Mucosa of rectum (tissue), 2 donors: Measurements from ENCODE around the gene TTC8.

Source experiments
- H3K27ac ChIP-seq, 2 donors: one replicate each; pipeline ENCODE4 v1.7.0; 2013; ENCODE audit warnings: inconsistent platforms in 2 of 2, low read depth in 2 of 2, low read length in 2 of 2
- H3K27me3 ChIP-seq, 2 donors: one replicate each; pipeline ENCODE4 v1.7.0; 2013; ENCODE audit warnings: low read length in 2 of 2; ENCODE audit not compliant: control insufficient read depth in 2 of 2, insufficient read depth in 2 of 2
- H3K36me3 ChIP-seq, 2 donors: one replicate each; pipeline ENCODE4 v1.7.0; 2013; ENCODE audit warnings: low read length in 2 of 2; ENCODE audit not compliant: control insufficient read depth in 2 of 2, insufficient read depth in 2 of 2
- H3K4me1 ChIP-seq, 2 donors: one replicate each; pipeline ENCODE4 v1.7.0; 2013; ENCODE audit warnings: low read length in 2 of 2, mild to moderate bottlenecking in 1 of 2; ENCODE audit not compliant: control insufficient read depth in 2 of 2, insufficient read depth in 2 of 2
- H3K4me3 ChIP-seq, 2 donors: one replicate each; pipeline ENCODE4 v1.7.0; 2013; ENCODE audit warnings: low read length in 2 of 2
- H3K9ac ChIP-seq, 2 donors: one replicate each; pipeline ENCODE4 v1.7.0; 2013; ENCODE audit warnings: low read length in 2 of 2, low read depth in 1 of 2, mild to moderate bottlenecking in 1 of 2
- H3K9me3 ChIP-seq, 2 donors: one replicate each; pipeline ENCODE4 v1.7.0; 2013; ENCODE audit warnings: low read length in 2 of 2; ENCODE audit not compliant: control insufficient read depth in 2 of 2
- donor health status: healthy.
- donor health status: Normal muscosa, but diverticular disease.

Gene TTC8

GRCh38 chr14:88919502-88919901 lies 95.1 kb downstream of the TTC8 start:
- no peaks in the 10 kb centered on the region for H3K27me3 ChIP-seq
- no peaks in the 10 kb centered on the region for H3K36me3 ChIP-seq
- H3K4me3 ChIP-seq = no peak overlapping the region
- H3K4me1 ChIP-seq = no peaks in the 10 kb centered on the region
- H3K9ac ChIP-seq = no peak overlapping the region
- no peak overlapping the region for H3K27ac ChIP-seq
- no peaks in the 10 kb centered on the region for H3K9me3 ChIP-seq
